Peyer's patch (tissue), 4 donors: ENCODE measurements around the gene NOC2L. TPM values are rescaled to one million over a fixed set of nuclear protein-coding genes. Genes with fewer than 3 reads are reported as not detected.

Experiments used
- DNase-seq, 3 donors: peaks; one replicate each; pipeline ENCODE4 v3.0.0-alpha.2; 2017 to 2019
- H3K27ac ChIP-seq, 4 donors: fragments of 200-600 bp; sonication (generic); one replicate each; pipeline ENCODE4 v1.5.1; 2016 to 2019
- H3K27me3 ChIP-seq, 2 donors: fragments of 200-600 bp; sonication (generic); one replicate each; pipeline ENCODE4 v1.5.1; 2019
- H3K36me3 ChIP-seq, 3 donors: fragments of 200-600 bp; sonication (generic); one replicate each; pipeline ENCODE4 v1.5.1; 2016 to 2019
- H3K4me1 ChIP-seq, 4 donors: fragments of 200-600 bp; sonication (generic); one replicate each; pipeline ENCODE4 v1.5.1; 2016 to 2019
- H3K4me3 ChIP-seq, 4 donors: fragments of 200-600 bp; sonication (generic); 1 replicate in 3 of 4; 2 replicates in 1 of 4; pipeline ENCODE4 v1.5.1; 2016 to 2019; ENCODE audit warnings: mild to moderate bottlenecking in 1 of 4
- H3K9me3 ChIP-seq, 4 donors: fragments of 200-600 bp; sonication (generic); one replicate each; pipeline ENCODE4 v1.5.1; 2016 to 2019; ENCODE audit warnings: mild to moderate bottlenecking in 1 of 4
- CTCF ChIP-seq, 6 experiments: fragments of 450-650 bp in 4 of 6; fragments of 200-600 bp in 2 of 6; sonication (generic) in 1 of 6; IDR thresholded peaks; one replicate each; pipeline ENCODE4 v1.5.1; 2017 to 2019; ENCODE audit warnings: antibody characterized with exemption in 6 of 6, mild to moderate bottlenecking in 3 of 6, moderate library complexity in 1 of 6
- POLR2A ChIP-seq, 2 donors: fragments of 450-650 bp; IDR thresholded peaks; one replicate each; pipeline ENCODE4 v1.5.1; 2017; ENCODE audit warnings: antibody characterized with exemption in 2 of 2, mild to moderate bottlenecking in 2 of 2, moderate library complexity in 2 of 2
- total RNA-seq, 4 donors: library from RNA; depleted of rRNA; stranded (reverse); fragments of >200 nt; gene quantifications; one replicate each; pipeline ENCODE4 v1.1.0, GENCODE V29; 2016

NOC2L gene
- total RNA-seq, 4 donors from 2014 or later = 18.2 to 58.6 (median 39.9) TPM

DNA sequence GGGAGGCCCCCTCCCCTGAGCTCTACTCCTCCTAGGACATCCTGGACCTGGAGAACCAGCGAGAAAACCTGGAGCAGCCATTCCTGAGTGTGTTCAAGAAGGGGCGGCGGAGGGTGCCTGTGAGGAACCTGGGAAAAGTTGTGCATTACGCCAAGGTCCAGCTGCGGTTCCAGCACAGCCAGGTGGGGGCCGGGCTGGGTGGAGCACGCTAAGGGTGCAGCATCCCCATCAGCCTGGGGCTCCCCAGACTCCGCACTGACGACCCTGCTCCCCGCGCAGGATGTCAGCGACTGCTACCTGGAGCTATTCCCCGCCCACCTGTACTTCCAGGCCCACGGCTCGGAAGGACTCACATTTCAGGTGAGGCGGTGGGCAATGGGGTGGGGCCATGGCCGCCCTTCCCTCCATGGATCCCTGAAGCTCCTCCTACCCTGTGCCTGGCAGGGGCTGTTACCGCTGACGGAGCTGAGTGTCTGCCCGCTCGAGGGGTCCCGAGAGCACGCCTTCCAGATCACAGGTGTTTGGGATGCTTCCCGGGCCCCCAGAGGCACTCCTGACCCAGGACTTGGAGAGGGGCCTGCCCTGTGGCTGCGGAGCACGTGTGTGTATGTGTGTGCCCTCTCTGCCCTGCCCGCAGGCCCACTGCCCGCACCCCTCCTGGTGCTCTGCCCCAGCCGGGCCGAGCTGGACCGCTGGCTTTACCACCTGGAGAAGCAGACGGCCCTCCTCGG, 11.4 kb upstream of the NOC2L start:
- peaks cover 0 to 16% of the 10 kb centered on the region in 2 donors for H3K27me3 ChIP-seq
- H3K36me3 ChIP-seq = no peaks in the 10 kb centered on the region
- H3K4me3 ChIP-seq = no peak overlapping the region
- no peaks in the 10 kb centered on the region for H3K9me3 ChIP-seq
- DNase-seq = no peak
- peaks cover 0 to 19% (median 11%) of the 10 kb centered on the region in 4 donors for H3K4me1 ChIP-seq
- TF ChIP-seq CTCF (IDR thresholded peaks at IDR 0.05) (no peak), POLR2A (IDR thresholded peaks at IDR 0.05) (no peak)
- no peak overlapping the region for H3K27ac ChIP-seq

GRCh38 chr1:969260-969855, 10.3 kb upstream of the NOC2L start:
- Histone ChIP-seq H3K4me1 (peaks cover 0 to 19% (median 11%) of the 10 kb centered on the region in 4 donors), H3K4me3 (no peak overlapping the region), H3K27me3 (peaks cover 0 to 16% of the 10 kb centered on the region in 2 donors), H3K9me3 (no peaks in the 10 kb centered on the region), H3K27ac (no peak overlapping the region), H3K36me3 (no peaks in the 10 kb centered on the region)
- DNase-seq = no peak
- TF ChIP-seq POLR2A (IDR thresholded peaks at IDR 0.05) (no peak), CTCF (IDR thresholded peaks at IDR 0.05) (no peak)

DNA sequence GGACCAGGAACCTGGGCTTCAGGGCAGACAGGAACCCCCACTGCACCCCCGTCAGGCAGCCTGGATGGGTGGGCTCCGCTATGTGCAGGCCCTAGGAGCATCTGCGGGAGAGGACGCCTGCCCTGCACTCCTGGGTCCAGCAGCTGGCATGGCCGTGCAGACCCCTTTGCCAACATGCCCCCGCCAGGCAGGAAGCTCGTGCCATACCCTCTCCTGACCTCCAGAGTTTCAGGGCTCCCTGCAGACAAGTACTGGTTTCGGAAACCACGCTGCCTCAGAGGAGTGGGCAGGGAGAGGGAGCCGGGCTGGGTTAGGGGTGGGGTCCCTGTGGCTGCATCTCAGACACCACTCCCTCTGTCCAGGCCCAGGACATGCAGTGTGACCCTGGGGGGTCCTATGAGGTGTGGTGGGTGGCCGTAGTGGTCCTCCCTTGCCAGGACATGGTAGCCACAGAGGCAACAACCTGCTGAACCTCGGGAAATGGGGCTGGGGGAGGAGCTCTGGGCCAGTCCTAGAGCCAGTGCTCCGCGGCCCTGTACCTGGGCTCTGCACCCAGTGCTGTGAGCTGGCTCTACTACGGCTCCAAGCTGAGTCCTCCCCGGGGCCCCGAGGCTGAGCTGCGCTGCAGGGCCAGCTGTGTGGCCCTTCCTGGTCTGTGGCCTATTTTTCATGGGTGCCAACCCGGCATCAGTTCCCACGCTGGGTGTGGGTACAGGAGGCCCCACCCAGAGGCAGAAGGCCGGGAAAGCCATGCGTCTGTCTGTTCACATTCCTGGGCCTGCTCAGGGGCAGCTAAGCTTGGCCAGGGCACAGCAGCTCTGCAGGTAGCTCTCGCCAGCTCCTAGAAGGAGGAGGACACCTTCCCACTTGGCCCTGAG, 8.6 kb upstream of the NOC2L start:
- peaks cover 0 to 19% (median 11%) of the 10 kb centered on the region in 4 donors for H3K4me1 ChIP-seq
- H3K27ac ChIP-seq = no peak overlapping the region
- peaks cover 0 to 5% (median 0%) of the 10 kb centered on the region in 3 donors for H3K36me3 ChIP-seq
- TF ChIP-seq CTCF (IDR thresholded peaks at IDR 0.05) = no peak
- no peak for TF ChIP-seq POLR2A (IDR thresholded peaks at IDR 0.05)
- no peaks in the 10 kb centered on the region for H3K9me3 ChIP-seq
- H3K4me3 ChIP-seq = peak overlapping the region in 2 of 4 donors; percentile 50 to 73
- H3K27me3 ChIP-seq = peaks cover 0 to 16% of the 10 kb centered on the region in 2 donors
- DNase-seq = no peak

- peaks cover 0 to 11% of the 10 kb centered on the region in 2 donors for H3K27me3 ChIP-seq
- peaks cover 0 to 20% (median 12%) of the 10 kb centered on the region in 4 donors for H3K4me1 ChIP-seq
- DNase-seq = peak; percentile 81 to 92 (median 84)
- H3K27ac ChIP-seq = peak overlapping the region; percentile 69 to 79 (median 76)
- peak overlapping the region; percentile 50 to 73 (median 55) for H3K4me3 ChIP-seq
- peak in 1 of 2 donors; percentile 20 for TF ChIP-seq POLR2A (IDR thresholded peaks at IDR 0.05)
- no peak for TF ChIP-seq CTCF (IDR thresholded peaks at IDR 0.05)
- H3K36me3 ChIP-seq = peaks cover 0 to 10% (median 0%) of the 10 kb centered on the region in 3 donors
- no peaks in the 10 kb centered on the region for H3K9me3 ChIP-seq
These were observed 7.7 kb upstream of the NOC2L start for GRCh38 chr1:966704-967300.

DNA sequence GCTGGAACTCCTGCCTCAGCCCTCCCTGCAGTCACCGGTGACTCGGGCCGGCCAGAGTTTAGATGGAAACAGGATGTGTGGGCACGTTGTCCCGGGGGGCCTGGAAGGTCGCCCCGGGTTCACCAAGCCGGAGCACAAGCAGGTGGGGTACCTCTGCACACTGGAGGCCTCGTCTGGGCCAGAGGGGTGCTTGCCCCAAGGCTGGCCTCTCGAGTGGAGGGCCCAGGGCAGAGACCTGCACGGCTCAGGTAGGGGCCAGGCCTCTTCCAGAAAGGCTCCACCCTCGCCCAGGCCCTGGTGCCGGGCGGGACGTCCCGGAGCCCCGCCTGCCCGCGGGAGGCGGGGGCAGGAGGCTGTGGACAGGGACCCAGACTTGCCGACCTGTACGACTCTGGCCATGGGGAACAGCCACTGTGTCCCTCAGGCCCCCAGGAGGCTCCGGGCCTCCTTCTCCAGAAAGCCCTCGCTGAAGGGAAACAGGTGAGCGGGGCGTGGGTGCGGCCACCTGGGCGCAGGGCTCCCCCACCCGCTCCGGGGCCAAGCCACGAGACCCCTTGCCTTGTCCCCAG, 7.2 kb upstream of the NOC2L start, which contains the start of gene PLEKHN1:
PLEKHN1 (plus strand) TSS at position 348 of the 569 bp plus-strand sequence; CDS start at position 398, 50 bp downstream.
- peaks cover 0 to 5% of the 10 kb centered on the region in 2 donors for H3K27me3 ChIP-seq
- TF ChIP-seq POLR2A (IDR thresholded peaks at IDR 0.05) (no peak), CTCF (IDR thresholded peaks at IDR 0.05) (no peak)
- DNase-seq = peak in 2 of 3 donors; percentile 38 to 65
- H3K36me3 ChIP-seq = peaks cover 0 to 10% (median 0%) of the 10 kb centered on the region in 3 donors
- peaks cover 0 to 26% (median 15%) of the 10 kb centered on the region in 4 donors for H3K4me1 ChIP-seq
- peak within 1 kb of the TSS; percentile 69 to 79 (median 76) for H3K27ac ChIP-seq
- peak within 1 kb of the TSS; percentile 50 to 73 (median 55) for H3K4me3 ChIP-seq
- H3K9me3 ChIP-seq = no peaks in the 10 kb centered on the region
